Measurements from ENCODE around the gene HAPLN3.

Gene HAPLN3

GRCh38 chr15:88911766-88912118 lies 16.4 kb upstream of the HAPLN3 start:
- DNase-seq (ENCODE audit: low read depth in 2 of 2): no peak

- DNase-seq (ENCODE audit: low read depth in 2 of 2): no peak
Measured at GRCh38 chr15:88909956-88910831, 14.8 kb upstream of the HAPLN3 start.

GRCh38 chr15:88908697-88909621 lies 13.6 kb upstream of the HAPLN3 start:
- DNase-seq (ENCODE audit: low read depth in 2 of 2): no peak

- no peak for DNase-seq (ENCODE audit: low read depth in 2 of 2)
Measured at GRCh38 chr15:88908123-88908522, 12.8 kb upstream of the HAPLN3 start.

GRCh38 chr15:88907111-88907510 lies 11.8 kb upstream of the HAPLN3 start:
- DNase-seq (ENCODE audit: low read depth in 2 of 2): no peak

- no peak for DNase-seq (ENCODE audit: low read depth in 2 of 2)
Measured at GRCh38 chr15:88906551-88906950, 11.2 kb upstream of the HAPLN3 start.

- DNase-seq (ENCODE audit: low read depth in 2 of 2): no peak
Measured at GRCh38 chr15:88906130-88906529, 10.8 kb upstream of the HAPLN3 start.

GRCh38 chr15:88905576-88905975 lies 10.2 kb upstream of the HAPLN3 start:
- no peak for DNase-seq (ENCODE audit: low read depth in 2 of 2)

GRCh38 chr15:88904624-88905327 lies 9.4 kb upstream of the HAPLN3 start:
- peak; percentile 81 to 85 for DNase-seq (ENCODE audit: low read depth in 2 of 2)

GRCh38 chr15:88904257-88904623 lies 8.9 kb upstream of the HAPLN3 start:
- no peak for DNase-seq (ENCODE audit: low read depth in 2 of 2)

GRCh38 chr15:88902846-88903245 lies 7.5 kb upstream of the HAPLN3 start:
- no peak for DNase-seq (ENCODE audit: low read depth in 2 of 2)

- DNase-seq (ENCODE audit: low read depth in 2 of 2): no peak
Measured at GRCh38 chr15:88902221-88902835, 7.0 kb upstream of the HAPLN3 start.

- no peak for DNase-seq (ENCODE audit: low read depth in 2 of 2)
Measured at GRCh38 chr15:88901508-88902220, 6.3 kb upstream of the HAPLN3 start.

GRCh38 chr15:88900982-88901418 lies 5.7 kb upstream of the HAPLN3 start:
- DNase-seq (ENCODE audit: low read depth in 2 of 2): no peak

- no peak for DNase-seq (ENCODE audit: low read depth in 2 of 2)
Measured at GRCh38 chr15:88900309-88900981, 5.1 kb upstream of the HAPLN3 start.

GRCh38 chr15:88899251-88899650 lies 3.9 kb upstream of the HAPLN3 start:
- DNase-seq (ENCODE audit: low read depth in 2 of 2): no peak

- DNase-seq (ENCODE audit: low read depth in 2 of 2): no peak
Measured at GRCh38 chr15:88898736-88899135, 3.4 kb upstream of the HAPLN3 start.

GRCh38 chr15:88897456-88898194 lies 2.3 kb upstream of the HAPLN3 start:
- peak; percentile 77 to 78 for DNase-seq (ENCODE audit: low read depth in 2 of 2)

- DNase-seq (ENCODE audit: low read depth in 2 of 2): no peak
Measured at GRCh38 chr15:88897142-88897455, 1.8 kb upstream of the HAPLN3 start.
